ENCODE measurements around the gene ZNF672. TPM values are rescaled to one million over a fixed set of nuclear protein-coding genes. Genes with fewer than 3 reads are reported as not detected.
A peak's percentile ranks its signal among the peaks of the same experiment; 100 is the strongest.

ZNF672 gene
- total and polyA plus RNA-seq, 2 of the 4 experiments (the other 2 are of a cell fraction) = 6.6 to 12.6 TPM

DNA sequence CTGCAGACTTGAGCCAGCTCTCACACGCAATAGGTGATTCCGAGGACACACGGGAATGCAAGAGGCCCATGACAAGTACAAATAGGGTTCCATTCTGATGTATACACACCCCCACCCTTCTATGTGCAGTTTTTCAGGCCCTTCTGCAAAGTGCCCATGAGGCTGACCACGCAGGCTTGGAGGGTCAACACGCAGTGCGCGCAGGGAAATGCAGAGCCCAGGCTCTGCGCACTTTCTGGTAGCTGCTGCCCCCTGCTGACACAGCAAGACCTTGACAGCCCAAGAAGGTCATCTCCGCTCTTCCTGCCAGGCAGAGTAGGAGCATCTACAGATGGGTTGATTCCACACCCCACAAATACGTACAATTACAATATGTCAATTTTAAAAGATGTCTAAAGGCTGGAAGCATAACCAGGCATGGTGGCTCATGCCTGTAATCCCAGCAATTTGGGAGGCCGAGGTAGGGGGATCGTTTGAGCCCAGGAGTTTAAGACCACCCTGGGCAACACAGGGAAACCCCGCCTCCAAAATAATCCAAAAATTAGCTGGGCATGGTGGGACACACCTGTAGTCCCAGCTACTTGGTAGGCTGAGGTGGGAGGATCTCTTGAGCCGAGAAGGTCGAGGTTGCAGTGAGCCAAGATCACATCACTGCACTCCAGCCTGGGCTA, 30.8 kb upstream of the ZNF672 start:
- no TSS peak for BruUV-seq (replicated peaks)
- peak; percentile 76 for ATAC-seq (ENCODE audit: low read depth)
- Histone ChIP-seq H3K9me1 (ENCODE audit: insufficient read depth, low read length) (peaks cover 10% of the 10 kb centered on the region; the same call in 1 of the 2 replicates), H4K5ac (ENCODE audit: low read depth, low read length) (no peak overlapping the region), H2BK15ac (ENCODE audit: low read depth, low read length) (no peak overlapping the region), H3K9ac (ENCODE audit: low read depth, low read length) (no peak overlapping the region), H3K4me3 (ENCODE audit: insufficient read depth, low read depth, low read length) (no peak overlapping the region), H3K27me3 (ENCODE audit: control insufficient read depth, insufficient read depth, low read length) (no peaks in the 10 kb centered on the region; the same call in 1 of the 2 replicates), H3K79me1 (ENCODE audit: low read depth in 1 of 2, low read length in 2 of 2) (0 out of 4 replicates have a peak, but pooled peaks cover 0 to 12% of the 10 kb centered on the region in 2 experiments), H3K9me3 (ENCODE audit: control insufficient read depth, insufficient read depth, low read length) (no peaks in the 10 kb centered on the region), H4K20me1 (ENCODE audit: insufficient read depth, low read length) (peaks cover 12% of the 10 kb centered on the region), H3K36me3 (ENCODE audit: control insufficient read depth, insufficient read depth, low read length) (peaks cover 8% of the 10 kb centered on the region; the same call in 1 of the 2 replicates), H2BK5ac (ENCODE audit: low read depth, low read length, poor library complexity, severe bottlenecking) (no peak overlapping the region), H2BK20ac (ENCODE audit: low read depth, low read length) (no peak overlapping the region), H2AK5ac (ENCODE audit: low read depth, low read length) (no peak overlapping the region), H3K4me1 (ENCODE audit: control insufficient read depth, insufficient read depth, low read length) (peaks cover 3% of the 10 kb centered on the region; the same call in 1 of the 2 replicates), H3K14ac (replicated peaks; ENCODE audit: low read depth, low read length) (no peak overlapping the region), H4K8ac (ENCODE audit: low read depth in 2 of 2, low read length in 2 of 2) (no peak overlapping the region), H2AFZ (replicated peaks; ENCODE audit: low read length, poor library complexity) (peak overlapping the region; percentile 13), H3K4me2 (ENCODE audit: low read depth, low read length) (no peak overlapping the region), H3K18ac (ENCODE audit: low read depth, low read length) (no peak overlapping the region), H3K56ac (ENCODE audit: extremely low read depth, insufficient read depth, low read length) (no peak overlapping the region), H3K27ac (ENCODE audit: insufficient read depth, low read length) (no peak overlapping the region), H2AK9ac (replicated peaks; ENCODE audit: low read depth, low read length, poor library complexity) (no peak overlapping the region), H2BK120ac (ENCODE audit: low read depth, low read length) (no peak overlapping the region), H4K91ac (ENCODE audit: insufficient read depth, low read depth, low read length) (no peak overlapping the region), H3K23ac (ENCODE audit: low read depth, low read length) (no peak overlapping the region), H3K4ac (ENCODE audit: low read depth, low read length) (no peak overlapping the region)
- DNase-seq = peak; percentile 39
- intact Hi-C loops (cut with micrococcal nuclease) = loop anchor here (1.0 to 5.0 kb wide), 2 partner anchors 1415 to 1435 kb away; no protein-coding TSS in a partner anchor
- dilution Hi-C loops (cut with HindIII; ENCODE audit: low sequenced_read_pairs, unreplicated experiment) = no loop called here
- POLR2A ChIA-PET (ENCODE audit: unreplicated experiment) = no interaction called here
- in situ Hi-C loops (cut with MboI; ENCODE audit: low sequenced_read_pairs) = no loop called here
- CTCF ChIA-PET = interaction anchor here (0.7 kb wide), 1 partner anchor 438 kb away, joined by 3 read pairs; no protein-coding TSS in a partner anchor
- WGBS, 2 experiments (ENCODE audit: extremely low coverage in 2 of 2, insufficient read length in 1 of 2) = no CpG with 5 or more reads among the region's 15 CpGs
- TF ChIP-seq, protein P1, sequence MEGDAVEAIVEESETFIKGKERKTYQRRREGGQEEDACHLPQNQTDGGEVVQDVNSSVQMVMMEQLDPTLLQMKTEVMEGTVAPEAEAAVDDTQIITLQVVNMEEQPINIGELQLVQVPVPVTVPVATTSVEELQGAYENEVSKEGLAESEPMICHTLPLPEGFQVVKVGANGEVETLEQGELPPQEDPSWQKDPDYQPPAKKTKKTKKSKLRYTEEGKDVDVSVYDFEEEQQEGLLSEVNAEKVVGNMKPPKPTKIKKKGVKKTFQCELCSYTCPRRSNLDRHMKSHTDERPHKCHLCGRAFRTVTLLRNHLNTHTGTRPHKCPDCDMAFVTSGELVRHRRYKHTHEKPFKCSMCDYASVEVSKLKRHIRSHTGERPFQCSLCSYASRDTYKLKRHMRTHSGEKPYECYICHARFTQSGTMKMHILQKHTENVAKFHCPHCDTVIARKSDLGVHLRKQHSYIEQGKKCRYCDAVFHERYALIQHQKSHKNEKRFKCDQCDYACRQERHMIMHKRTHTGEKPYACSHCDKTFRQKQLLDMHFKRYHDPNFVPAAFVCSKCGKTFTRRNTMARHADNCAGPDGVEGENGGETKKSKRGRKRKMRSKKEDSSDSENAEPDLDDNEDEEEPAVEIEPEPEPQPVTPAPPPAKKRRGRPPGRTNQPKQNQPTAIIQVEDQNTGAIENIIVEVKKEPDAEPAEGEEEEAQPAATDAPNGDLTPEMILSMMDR (conservative IDR thresholded peaks at IDR 0.05; ENCODE audit: low read depth, low read length) = peak; percentile 64
- no peak for TF ChIP-seq ELK1 (IDR thresholded peaks at IDR 0.05; ENCODE audit: borderline replicate concordance, low read depth, low read length)
- TF ChIP-seq CEBPB (IDR thresholded peaks at IDR 0.05; ENCODE audit: low read depth, low read length) = no peak
- TF ChIP-seq RAD21 (IDR thresholded peaks at IDR 0.05; ENCODE audit: low read length) = peak; percentile 69
- TF ChIP-seq, protein P2, sequence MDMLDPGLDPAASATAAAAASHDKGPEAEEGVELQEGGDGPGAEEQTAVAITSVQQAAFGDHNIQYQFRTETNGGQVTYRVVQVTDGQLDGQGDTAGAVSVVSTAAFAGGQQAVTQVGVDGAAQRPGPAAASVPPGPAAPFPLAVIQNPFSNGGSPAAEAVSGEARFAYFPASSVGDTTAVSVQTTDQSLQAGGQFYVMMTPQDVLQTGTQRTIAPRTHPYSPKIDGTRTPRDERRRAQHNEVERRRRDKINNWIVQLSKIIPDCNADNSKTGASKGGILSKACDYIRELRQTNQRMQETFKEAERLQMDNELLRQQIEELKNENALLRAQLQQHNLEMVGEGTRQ (IDR thresholded peaks at IDR 0.05; ENCODE audit: low read depth, low read length) = no peak
- TF ChIP-seq MXI1 (IDR thresholded peaks at IDR 0.05; ENCODE audit: borderline replicate concordance, low read depth, low read length) = no peak
- no peak for TF ChIP-seq RCOR1 (IDR thresholded peaks at IDR 0.05; ENCODE audit: insufficient replicate concordance, low read length)
- TF ChIP-seq MAZ (IDR thresholded peaks at IDR 0.05; ENCODE audit: borderline replicate concordance, low read depth, low read length) = no peak
- TF ChIP-seq MAFK (IDR thresholded peaks at IDR 0.05; ENCODE audit: low read depth, low read length) = peak; percentile 38
- no peak for TF ChIP-seq CHD1 (IDR thresholded peaks at IDR 0.05; ENCODE audit: low read depth, low read length)
- TF ChIP-seq SMC3 (IDR thresholded peaks at IDR 0.05; ENCODE audit: low read depth, low read length) = peak; percentile 52
- no peak for TF ChIP-seq POLR2A (IDR thresholded peaks at IDR 0.05; ENCODE audit: low read depth, low read length)
- no peak for TF ChIP-seq RFX5 (IDR thresholded peaks at IDR 0.05; ENCODE audit: low read depth, low read length)
- TF ChIP-seq NFE2L2 (IDR thresholded peaks at IDR 0.05; ENCODE audit: low read depth, low read length) = no peak
- no peak for TF ChIP-seq FOS (IDR thresholded peaks at IDR 0.05; ENCODE audit: low read depth, low read length)

All from IMR-90 (cell line).